H1 (cell line): Measurements from ENCODE around the gene DGKI. TPM values are rescaled to one million over a fixed set of nuclear protein-coding genes. Genes with fewer than 3 reads are reported as not detected.

ENCODE experiments used
- CTCF ChIA-PET: fragments of 300-600 bp; sonication (Branson Sonifier 250); formaldehyde crosslinking; loops from one replicate; lab custom pipeline; 2021; ENCODE audit not compliant: partially characterized antibody; lab: Charles Lee
- POLR2A ChIA-PET: fragments of 300-600 bp; sonication (Branson Sonifier 250); formaldehyde crosslinking; loops from one replicate; lab custom pipeline; 2021; ENCODE audit warnings: inconsistent platforms; ENCODE audit not compliant: partially characterized antibody; lab: Charles Lee
- DNase-seq, 2 experiments: peaks; one replicate each; pipeline versions ENCODE4 v3.0.0 to v3.0.0-alpha.2; 2010 to 2022; ENCODE audit warnings: low spot score in 2 of 2, low read depth in 1 of 2, mixed read lengths in 1 of 2
- FAIRE-seq: peaks from 2 replicates; lab custom pipeline; 2011; peaks lifted over from hg19 to GRCh38; lab: Jason Lieb, UNC
- H2AFZ ChIP-seq: 2 replicates; pipeline ENCODE4 v1.8.1; 2012; ENCODE audit warnings: low read length, inconsistent platforms
- H2AK5ac ChIP-seq: 2 replicates; pipeline ENCODE4 v1.6.1; 2013; ENCODE audit warnings: low read depth, low read length
- H2BK120ac ChIP-seq: replicated peaks from 2 replicates; pipeline ENCODE3; 2013; ENCODE audit warnings: low read depth, low read length, inconsistent platforms
- H2BK12ac ChIP-seq: 2 replicates; pipeline ENCODE4 v1.6.1; 2013; ENCODE audit warnings: low read depth, low read length
- H2BK15ac ChIP-seq: 2 replicates; pipeline ENCODE4 v1.6.1; 2013; ENCODE audit warnings: low read length
- H2BK20ac ChIP-seq: 2 replicates; pipeline ENCODE4 v1.6.1; 2013; ENCODE audit warnings: low read length
- H2BK5ac ChIP-seq: 2 replicates; pipeline ENCODE4 v1.6.1; 2013; ENCODE audit warnings: low read depth, low read length
- H3K14ac ChIP-seq: 2 replicates; pipeline ENCODE4 v1.6.1; 2013; ENCODE audit warnings: inconsistent platforms; ENCODE audit not compliant: insufficient read length
- H3K18ac ChIP-seq: 2 replicates; pipeline ENCODE4 v1.6.1; 2013; ENCODE audit warnings: low read length; ENCODE audit errors: extremely low read depth
- H3K23ac ChIP-seq: 2 replicates; pipeline ENCODE4 v1.6.1; 2013; ENCODE audit warnings: inconsistent platforms; ENCODE audit not compliant: insufficient read length
- H3K23me2 ChIP-seq: 2 replicates; pipeline ENCODE4 v1.6.1; 2013; ENCODE audit warnings: low read depth, low read length
- H3K27ac ChIP-seq: 2 replicates; pipeline ENCODE4 v1.6.1; 2011; ENCODE audit warnings: low read depth, low read length, inconsistent platforms
- H3K27me3 ChIP-seq, 4 experiments: replicated peaks in 1 of 4; 1 replicate in 1 of 4; 2 replicates in 3 of 4; pipeline versions ENCODE4 v1.6.1 to v1.8.1; 2011 to 2013; ENCODE audit warnings: low read length in 3 of 4, mild to moderate bottlenecking in 3 of 4, inconsistent platforms in 2 of 4, mixed read lengths in 2 of 4, moderate library complexity in 1 of 4; ENCODE audit not compliant: control insufficient read depth in 3 of 4, insufficient read depth in 3 of 4; ENCODE audit errors: extremely low read depth in 1 of 4
- H3K36me3 ChIP-seq, 4 experiments: 2 replicates each; pipeline versions ENCODE4 v1.6.1 to v1.8.1; 2011 to 2013; ENCODE audit warnings: mild to moderate bottlenecking in 4 of 4, low read length in 3 of 4, moderate library complexity in 2 of 4, control low read depth in 1 of 4, inconsistent platforms in 1 of 4; ENCODE audit not compliant: insufficient read depth in 4 of 4, control insufficient read depth in 2 of 4
- H3K4ac ChIP-seq: replicated peaks from 2 replicates; pipeline ENCODE3; 2013; ENCODE audit warnings: low read length, low read depth, mixed read lengths, inconsistent platforms; ENCODE audit not compliant: insufficient read length
- H3K4me1 ChIP-seq, 4 experiments: replicated peaks in 1 of 4; 1 replicate in 1 of 4; 2 replicates in 3 of 4; pipeline versions ENCODE4 v1.6.1 to v1.8.1; 2011 to 2013; ENCODE audit warnings: low read length in 3 of 4, inconsistent platforms in 2 of 4, mixed read lengths in 1 of 4; ENCODE audit not compliant: insufficient read depth in 4 of 4, control insufficient read depth in 3 of 4
- H3K4me2 ChIP-seq, 2 experiments: 2 replicates each; pipeline versions ENCODE4 v1.6.1 to v1.8.1; 2011 to 2013; ENCODE audit warnings: low read depth in 2 of 2, low read length in 2 of 2, control low read depth in 1 of 2, inconsistent platforms in 1 of 2, mild to moderate bottlenecking in 1 of 2; ENCODE audit not compliant: insufficient read depth in 1 of 2
- H3K4me3 ChIP-seq, 4 experiments: fragments of 200-600, 300-600 bp in 1 of 4; sonication (generic), shearing (Covaris generic), sonication (Bioruptor Twin) in 1 of 4; 2 replicates each; pipeline versions ENCODE4 v1.5.1 to v1.8.1; 2011 to 2016; ENCODE audit warnings: low read length in 4 of 4, low read depth in 3 of 4, control low read depth in 2 of 4, inconsistent platforms in 2 of 4, mild to moderate bottlenecking in 2 of 4, mixed read lengths in 1 of 4, moderate library complexity in 1 of 4; ENCODE audit not compliant: insufficient read depth in 2 of 4; ENCODE audit errors: extremely low read depth in 1 of 4
- H3K56ac ChIP-seq: replicated peaks from 2 replicates; pipeline ENCODE3; 2013; ENCODE audit warnings: low read depth, mild to moderate bottlenecking, mixed read lengths, low read length, inconsistent platforms; ENCODE audit not compliant: insufficient read length
- H3K79me1 ChIP-seq: 2 replicates; pipeline ENCODE4 v1.6.1; 2013; ENCODE audit warnings: low read depth, low read length, control low read depth
- H3K79me2 ChIP-seq, 2 experiments: 2 replicates each; pipeline versions ENCODE4 v1.6.1 to v1.8.1; 2012 to 2013; ENCODE audit warnings: low read length in 2 of 2, mild to moderate bottlenecking in 2 of 2, inconsistent platforms in 1 of 2; ENCODE audit not compliant: insufficient read depth in 2 of 2, control insufficient read depth in 1 of 2
- H3K9ac ChIP-seq, 4 experiments: replicated peaks in 1 of 4; 1 replicate in 1 of 4; 2 replicates in 3 of 4; pipeline versions ENCODE4 v1.6.1 to v1.8.1; 2011 to 2013; ENCODE audit warnings: low read depth in 3 of 4, low read length in 3 of 4, control low read depth in 2 of 4, mild to moderate bottlenecking in 2 of 4, moderate library complexity in 2 of 4, inconsistent platforms in 1 of 4; ENCODE audit errors: extremely low read depth in 1 of 4
- H3K9me3 ChIP-seq, 2 experiments: 2 replicates each; pipeline versions ENCODE4 v1.6.1 to v1.8.1; 2012 to 2013; ENCODE audit warnings: mild to moderate bottlenecking in 2 of 2, moderate library complexity in 2 of 2, control low read depth in 1 of 2, inconsistent platforms in 1 of 2, low read depth in 1 of 2, low read length in 1 of 2, mixed read lengths in 1 of 2; ENCODE audit not compliant: insufficient read depth in 2 of 2
- H4K20me1 ChIP-seq, 2 experiments: replicated peaks in 1 of 2; 2 replicates each; pipeline versions ENCODE3 to v1.8.1; 2011 to 2013; ENCODE audit warnings: inconsistent platforms in 2 of 2, low read length in 2 of 2, mild to moderate bottlenecking in 1 of 2; ENCODE audit not compliant: insufficient read depth in 2 of 2, control insufficient read depth in 1 of 2
- H4K5ac ChIP-seq: 2 replicates; pipeline ENCODE4 v1.6.1; 2013; ENCODE audit warnings: low read length, low read depth, mixed read lengths, inconsistent platforms; ENCODE audit not compliant: insufficient read length
- H4K8ac ChIP-seq: 2 replicates; pipeline ENCODE4 v1.8.0; 2013; ENCODE audit warnings: mild to moderate bottlenecking, moderate library complexity, low read length, inconsistent platforms; ENCODE audit not compliant: insufficient read depth; ENCODE audit errors: extremely low read depth
- H4K91ac ChIP-seq: replicated peaks from 2 replicates; pipeline ENCODE3; 2013; ENCODE audit warnings: low read length, mixed read lengths, inconsistent platforms; ENCODE audit not compliant: insufficient read length
- RBBP5 ChIP-seq: IDR thresholded peaks from 2 replicates; pipeline ENCODE4 v1.7.1; 2012; ENCODE audit warnings: low read depth, mild to moderate bottlenecking, inconsistent platforms, low read length, moderate library complexity, borderline replicate concordance
- SP4 ChIP-seq: IDR thresholded peaks from 2 replicates; pipeline ENCODE4 v1.6.1; 2012; ENCODE audit warnings: low read length, inconsistent platforms
- WGBS, 2 experiments: shearing (Covaris generic) in 1 of 2; methylation state at CpG; one replicate each; pipeline versions ENCODE4 v1.1.6 to v1.1.7; 2013 to 2015; ENCODE audit warnings: low lambda C conversion rate in 2 of 2, mixed read lengths in 2 of 2, inconsistent platforms in 1 of 2, low coverage in 1 of 2, missing lambda C conversion rate in 1 of 2; ENCODE audit not compliant: insufficient replicate concordance in 2 of 2, insufficient coverage in 1 of 2, insufficient read length in 1 of 2; ENCODE audit errors: extremely low coverage in 1 of 2, missing lambda C conversion rate in 1 of 2; 5-methylcytosine and 5-hydroxymethylcytosine counted together
- polyA plus RNA-seq, 7 experiments: library from polyadenylated mRNA; depleted of rRNA in 3 of 7; stranded (reverse) in 5 of 7; unstranded in 2 of 7; fragments of >200 nt in 5 of 7; fragments of 200-250 nt in 2 of 7; gene quantifications; 1 replicate in 5 of 7; 2 replicates in 1 of 7; 4 replicates in 1 of 7; pipeline versions ENCODE4 v1.2.1 to v1.2.3, GENCODE V29; 2011 to 2013; ENCODE audit warnings: missing spikeins in 2 of 7, mixed read lengths in 2 of 7
- total RNA-seq: library from RNA; stranded (reverse); fragmentation: NEBNext Ultra II Directional; extraction: Animal tissue kit (Norgen Biotek cat#: 25700); gene quantifications from 2 replicates; pipeline ENCODE4 v1.2.1, GENCODE V29; 2021

The DGKI gene
- total and polyA plus RNA-seq, 2 of the 8 experiments (the other 6 are each of a cell fraction or from before 2014, with no cell fraction given) = 0.20 to 0.71 TPM

- CTCF ChIA-PET = interaction anchor here (0.6 to 3.0 kb wide), 6 partner anchors 10 to 166 kb away, joined by 3 to 20 read pairs (median 5); no protein-coding TSS in a partner anchor
- H4K5ac ChIP-seq = no peak overlapping the region
Observed at GRCh38 chr7:137335814-137336213, 511.0 kb downstream of the DGKI start.

More at GRCh38 chr7:137335814-137336213, 511.0 kb downstream of the DGKI start:
- 76% methylated on average over 4 of the region's 4 CpGs; no CpG with 5 or more reads in 1 of the 2 experiments for WGBS, 2 experiments
- Histone ChIP-seq H3K14ac (no peak overlapping the region), H3K4me3 (no peak overlapping the region), H3K79me1 (0 out of 2 replicates have a peak, but pooled peaks cover 2% of the 10 kb centered on the region), H2AK5ac (no peak overlapping the region), H3K9me3 (no peaks in the 10 kb centered on the region), H4K8ac (no peak overlapping the region), H3K23me2 (no peaks in the 10 kb centered on the region), H3K79me2 (peaks cover 0 to 10% of the 10 kb centered on the region in 2 experiments; a peak in 1 of 4 replicates), H3K27me3 (no peaks in the 10 kb centered on the region; a peak in 1 of 7 replicates), H3K4me1 (peaks cover 0 to 5% (median 5%) of the 10 kb centered on the region in 4 experiments; a peak in 3 of 7 replicates), H2AFZ (no peak overlapping the region), H3K23ac (no peak overlapping the region), H2BK120ac (no peak overlapping the region), H3K4me2 (no peak overlapping the region), H3K27ac (no peak overlapping the region), H3K4ac (no peak overlapping the region), H3K36me3 (peaks cover 0 to 2% (median 0%) of the 10 kb centered on the region in 4 experiments; a peak in 2 of 8 replicates), H3K56ac (no peak overlapping the region), H2BK12ac (no peak overlapping the region), H2BK5ac (no peak overlapping the region), H4K91ac (no peak overlapping the region), H2BK20ac (no peak overlapping the region), H3K9ac (no peak overlapping the region), H4K20me1 (no peaks in the 10 kb centered on the region), H3K18ac (no peak overlapping the region), H2BK15ac (no peak overlapping the region)
- POLR2A ChIA-PET = no interaction called here
- FAIRE-seq = no peak
- DNase-seq = no peak
- TF ChIP-seq RBBP5 (no peak), SP4 (no peak)
